NCI-H2029 treated with DMSO at 0.1 percent for 48 hours (cell line): ENCODE data around the gene DUOXA2.
"Not testable (repeated sequence)": the region's sequence is repeated elsewhere in the genome, so short reads cannot be mapped to it uniquely, and the experiment has no call there.

Experiments used
- DNase-seq: peaks from one replicate; lab custom pipeline; 2025; lab: John Stamatoyannopoulos, UW

DUOXA2 gene

GRCh38 chr15:45095661-45096060 lies 18.5 kb upstream of the DUOXA2 start:
- no peak for DNase-seq

GRCh38 chr15:45097466-45097865 lies 16.7 kb upstream of the DUOXA2 start:
- DNase-seq, result no peak

GRCh38 chr15:45099549-45100165 lies 14.5 kb upstream of the DUOXA2 start:
- DNase-seq, result no peak

- no peak for DNase-seq
Measured at GRCh38 chr15:45100884-45101625, 13.1 kb upstream of the DUOXA2 start.

- no peak for DNase-seq
Measured at GRCh38 chr15:45101749-45102148, 12.4 kb upstream of the DUOXA2 start.

GRCh38 chr15:45102226-45102625 lies 11.9 kb upstream of the DUOXA2 start:
- DNase-seq, result no peak

- not testable (repeated sequence) for DNase-seq
Measured at GRCh38 chr15:45104170-45104569, 10.0 kb upstream of the DUOXA2 start.

- DNase-seq, result no peak
Measured at GRCh38 chr15:45105586-45105985, 8.5 kb upstream of the DUOXA2 start.

GRCh38 chr15:45106002-45106790 lies 7.9 kb upstream of the DUOXA2 start:
- DNase-seq, result no peak

GRCh38 chr15:45107941-45108630 lies 6.0 kb upstream of the DUOXA2 start:
- DNase-seq, result no peak

- DNase-seq, result no peak
Measured at GRCh38 chr15:45110256-45110820, 3.8 kb upstream of the DUOXA2 start.

GRCh38 chr15:45111390-45112142 lies 2.6 kb upstream of the DUOXA2 start:
- no peak for DNase-seq

GRCh38 chr15:45112143-45112590 lies 2.0 kb upstream of the DUOXA2 start:
- no peak for DNase-seq

GRCh38 chr15:45112591-45113379 lies 1.3 kb upstream of the DUOXA2 start:
- DNase-seq, result no peak

- no peak for DNase-seq
Measured at GRCh38 chr15:45113380-45113990, 641 bp upstream of the DUOXA2 start.

GRCh38 chr15:45114751-45115085 lies 592 bp downstream of the DUOXA2 start:
- DNase-seq, result no peak

GRCh38 chr15:45115312-45115820 lies 1.2 kb downstream of the DUOXA2 start:
- no peak for DNase-seq

- DNase-seq, result no peak
Measured at GRCh38 chr15:45116006-45116481, 1.9 kb downstream of the DUOXA2 start.

- DNase-seq, result no peak
Measured at GRCh38 chr15:45116482-45117307, 2.6 kb downstream of the DUOXA2 start.
